IPS-18c (cell line): ENCODE measurements around the gene NPC1.

ENCODE experiments used
- H3K4me3 ChIP-seq: 2 replicates; pipeline ENCODE4 v1.7.0; 2013; ENCODE audit warnings: low read depth, mild to moderate bottlenecking, low read length, moderate library complexity; ENCODE audit not compliant: insufficient read depth
- H3K9me3 ChIP-seq: one replicate; pipeline ENCODE4 v1.6.1; 2013; ENCODE audit warnings: mild to moderate bottlenecking, low read length, moderate library complexity; ENCODE audit not compliant: control insufficient read depth, insufficient read depth

The NPC1 gene

DNA sequence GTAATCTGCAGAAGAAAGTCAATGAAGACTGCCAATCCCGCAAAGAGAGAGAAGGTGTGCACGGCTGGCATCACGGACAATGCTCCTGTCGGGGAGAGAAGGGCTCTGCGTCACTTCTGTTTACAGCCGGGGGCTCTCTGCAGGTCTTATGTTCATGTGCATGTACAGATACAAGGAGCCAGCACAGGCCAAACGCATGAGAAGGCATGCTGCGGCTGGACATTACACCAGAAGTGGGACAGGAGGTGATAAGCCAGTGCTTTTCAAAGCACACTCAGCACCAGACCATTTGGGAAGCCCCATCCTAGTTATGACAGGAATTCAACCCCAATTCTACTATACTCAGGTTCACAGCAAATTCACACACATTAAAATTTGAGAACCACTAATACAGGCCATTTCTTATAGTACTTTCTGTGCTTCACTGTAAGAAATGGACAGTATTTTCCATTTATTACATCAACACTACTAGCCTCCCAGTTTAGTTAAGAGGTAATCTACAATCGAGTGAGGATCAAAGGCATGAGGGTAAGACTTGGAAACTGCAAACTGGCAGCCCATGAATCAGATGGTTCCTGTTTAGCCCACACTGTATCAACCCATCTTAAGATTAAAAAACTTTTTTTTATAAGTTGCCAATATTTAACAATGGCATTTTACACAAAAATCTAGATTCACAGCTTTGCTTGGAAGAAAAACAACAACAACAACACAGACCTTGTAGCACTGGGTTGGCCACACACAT, 44.8 kb downstream of the NPC1 start:
- H3K9me3 ChIP-seq: no peaks in the 10 kb centered on the region
- H3K4me3 ChIP-seq: no peak overlapping the region

DNA sequence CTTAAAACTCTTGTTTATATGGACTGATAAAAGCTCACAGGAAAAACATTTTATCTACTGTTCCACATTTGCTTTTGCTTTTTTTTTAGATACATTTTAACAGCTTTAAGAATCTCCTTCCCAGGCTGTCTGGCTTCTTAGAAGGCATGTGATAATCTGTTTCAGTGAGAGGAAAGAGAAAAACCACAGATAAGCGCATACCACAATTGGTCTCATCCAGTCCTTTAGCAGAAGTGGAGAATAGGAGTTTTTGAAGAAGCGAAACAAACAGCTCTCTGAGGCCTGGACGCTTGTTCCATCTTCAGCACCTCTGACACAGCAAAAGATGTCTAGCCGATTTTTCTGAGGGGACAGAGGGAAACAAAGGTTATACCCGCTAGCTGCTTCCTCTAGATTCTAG, 45.4 kb downstream of the NPC1 start:
- H3K4me3 ChIP-seq: no peak overlapping the region
- no peaks in the 10 kb centered on the region for H3K9me3 ChIP-seq

DNA sequence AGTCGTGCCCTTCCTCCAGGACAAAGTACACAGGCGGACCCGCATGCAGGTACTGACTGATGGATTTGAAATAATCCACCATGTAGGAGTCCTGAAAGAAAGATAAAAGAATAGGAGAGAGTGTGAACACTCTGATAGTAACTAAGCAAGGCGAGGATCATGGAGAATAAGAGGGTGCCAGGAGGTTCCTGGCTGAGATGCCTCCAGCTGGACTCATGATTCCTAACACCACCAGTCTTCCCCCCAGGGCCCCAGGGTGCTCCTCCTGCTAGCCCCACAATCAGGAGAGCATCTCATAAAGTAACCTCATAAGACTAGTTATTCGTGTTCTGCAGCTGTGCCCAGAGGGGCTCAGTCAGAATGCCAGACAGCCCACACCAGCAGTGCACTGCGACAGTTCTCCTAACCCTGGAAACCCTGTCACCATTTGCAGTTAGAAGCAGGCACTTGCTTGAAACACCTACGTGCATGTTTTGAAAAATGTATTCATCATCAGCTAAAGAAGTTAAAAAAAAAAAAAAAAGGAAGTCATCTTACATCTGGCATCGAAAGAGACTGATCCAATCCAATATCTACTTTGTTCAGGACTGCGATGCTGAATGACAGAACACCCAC, 46.3 kb downstream of the NPC1 start:
- H3K4me3 ChIP-seq: no peak overlapping the region
- H3K9me3 ChIP-seq: no peaks in the 10 kb centered on the region

DNA sequence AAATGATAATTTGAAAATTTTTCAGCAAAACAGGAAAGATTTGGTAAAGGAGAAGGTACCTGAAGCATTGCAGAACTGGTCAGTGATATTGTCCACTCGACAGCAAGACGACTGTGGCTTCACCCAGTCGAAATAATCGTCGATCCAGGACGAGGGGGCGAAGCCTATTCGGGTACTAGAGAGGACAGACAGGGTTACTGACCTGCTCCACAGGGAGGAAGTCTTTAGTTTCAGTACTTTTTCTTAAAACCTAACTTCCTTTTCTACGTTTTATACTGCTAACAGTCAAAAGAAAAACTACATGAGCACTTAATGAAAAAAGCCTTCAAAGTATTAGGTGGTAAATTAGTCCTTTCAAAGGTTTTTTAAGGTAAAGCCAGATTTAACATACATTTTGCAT, 47.0 kb downstream of the NPC1 start:
- H3K4me3 ChIP-seq: no peak overlapping the region
- no peaks in the 10 kb centered on the region for H3K9me3 ChIP-seq

DNA sequence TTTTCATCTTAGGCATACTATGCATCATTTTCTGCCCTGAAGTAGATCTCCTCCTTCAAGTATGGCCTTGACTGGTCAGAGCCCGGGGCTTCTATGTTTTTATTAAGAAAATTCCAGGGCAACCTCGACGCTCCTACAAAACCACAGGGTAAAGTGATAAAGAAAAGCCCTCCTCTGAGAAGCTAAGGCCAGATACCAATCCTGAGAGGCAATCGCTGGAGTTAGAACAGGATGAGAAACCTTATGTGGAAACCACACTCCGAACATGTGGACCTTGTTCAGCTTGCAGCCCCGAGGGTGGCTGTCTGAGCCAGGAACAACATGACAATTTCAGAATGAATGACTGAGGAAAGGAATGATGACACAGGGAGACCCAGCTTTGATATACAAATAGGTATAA, 47.4 kb downstream of the NPC1 start:
- no peaks in the 10 kb centered on the region for H3K9me3 ChIP-seq
- H3K4me3 ChIP-seq: no peak overlapping the region

DNA sequence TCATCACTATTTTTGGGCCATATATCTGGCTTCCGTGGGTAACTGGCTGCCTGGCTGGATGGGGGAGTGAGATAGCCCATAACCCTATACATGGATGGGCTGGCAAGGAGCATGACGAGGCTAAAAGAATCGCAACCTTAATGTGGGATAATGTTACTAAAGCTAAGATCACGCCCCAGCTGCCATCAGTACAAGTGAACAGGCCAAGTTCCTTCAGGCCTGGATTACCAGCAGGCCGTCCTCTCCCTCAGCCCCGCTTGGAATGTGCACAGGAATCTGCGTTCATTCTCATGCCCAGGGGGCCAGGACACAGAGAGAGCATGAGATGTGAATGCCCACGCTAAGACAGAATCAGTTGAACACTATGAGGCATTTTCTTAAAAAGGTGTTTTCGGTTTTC, 48.3 kb downstream of the NPC1 start:
- H3K9me3 ChIP-seq: no peaks in the 10 kb centered on the region
- H3K4me3 ChIP-seq: no peak overlapping the region

DNA sequence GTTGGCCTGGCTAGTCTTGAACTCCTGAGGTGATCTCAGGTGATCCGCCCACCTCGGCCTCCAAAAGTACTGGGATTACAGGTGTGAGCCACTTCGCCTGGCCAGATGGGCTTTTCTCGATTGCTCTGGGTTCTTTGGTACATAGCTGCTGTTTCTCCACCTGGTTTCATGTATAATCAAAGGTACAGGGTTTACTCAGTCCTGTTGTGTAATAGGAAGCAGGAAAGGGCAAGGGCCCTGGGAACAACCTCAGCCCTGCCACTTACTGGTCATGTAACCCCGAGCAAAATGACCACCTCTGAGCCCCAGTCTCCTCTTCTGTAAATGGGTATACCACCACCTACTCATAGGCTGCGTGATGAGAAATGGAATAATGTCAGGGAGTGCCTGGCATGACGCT, 49.0 kb downstream of the NPC1 start:
- Histone ChIP-seq H3K4me3 (no peak overlapping the region), H3K9me3 (no peaks in the 10 kb centered on the region)

DNA sequence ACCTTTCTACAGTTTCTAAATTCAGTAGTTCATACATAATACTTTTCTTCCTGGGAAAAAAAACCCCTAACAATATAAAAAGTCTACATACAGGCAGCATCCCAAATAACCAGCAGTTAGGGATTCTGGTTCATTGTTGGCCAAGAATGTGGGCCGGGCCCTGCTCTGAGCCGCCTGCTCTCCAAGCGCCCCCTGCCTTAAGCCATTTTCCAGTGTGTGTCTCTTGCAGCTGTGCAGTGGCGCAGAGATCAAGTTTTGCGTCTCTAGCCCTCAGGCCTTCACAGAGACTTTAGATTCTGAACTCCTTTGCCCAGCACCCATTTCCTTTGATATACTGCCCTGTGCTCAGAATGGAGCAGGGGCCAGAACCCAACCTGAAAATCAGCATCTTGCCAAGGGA, 50.1 kb downstream of the NPC1 start:
- no peaks in the 10 kb centered on the region for H3K9me3 ChIP-seq
- H3K4me3 ChIP-seq: no peak overlapping the region

DNA sequence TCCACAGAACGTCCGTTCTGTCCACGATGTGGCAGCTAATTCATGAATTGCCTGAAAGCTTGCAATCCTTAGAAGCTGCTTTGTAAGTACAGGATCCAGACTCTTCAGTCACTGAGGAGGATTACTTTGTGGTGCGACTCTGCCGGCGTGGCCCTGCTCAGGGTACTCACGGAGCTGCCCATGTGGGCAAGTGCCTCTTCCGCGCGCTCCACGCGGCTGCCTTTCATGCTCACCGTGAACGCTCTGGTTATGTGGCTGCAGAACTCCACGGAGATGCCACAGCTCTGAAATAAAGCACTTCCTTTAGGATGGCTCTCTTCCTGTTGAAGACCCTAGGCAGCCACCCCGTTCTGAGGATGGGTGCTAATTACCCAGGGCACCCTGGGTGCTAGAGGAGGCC, 52.0 kb downstream of the NPC1 start:
- Histone ChIP-seq H3K4me3 (no peak overlapping the region), H3K9me3 (no peaks in the 10 kb centered on the region)

DNA sequence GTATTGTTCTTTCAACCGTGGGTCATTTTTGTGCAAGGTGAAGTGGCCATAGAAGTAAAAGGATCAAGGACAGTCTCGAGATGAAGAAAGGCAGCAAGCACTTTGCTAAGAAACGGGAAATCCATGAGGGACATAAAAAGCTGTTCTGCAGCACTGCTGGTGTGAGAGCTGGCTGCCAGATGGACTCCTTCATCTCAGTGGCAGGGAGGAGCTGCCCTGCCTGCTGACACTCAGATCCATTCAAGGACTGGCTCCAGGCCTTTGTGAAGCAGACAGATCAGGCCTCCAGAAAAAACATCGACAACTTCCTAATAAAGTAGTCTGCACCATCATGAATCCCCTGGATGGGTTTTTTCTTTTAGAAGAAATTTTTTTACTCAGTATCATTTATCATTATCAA, 53.5 kb downstream of the NPC1 start:
- H3K9me3 ChIP-seq: no peaks in the 10 kb centered on the region
- H3K4me3 ChIP-seq: no peak overlapping the region

DNA sequence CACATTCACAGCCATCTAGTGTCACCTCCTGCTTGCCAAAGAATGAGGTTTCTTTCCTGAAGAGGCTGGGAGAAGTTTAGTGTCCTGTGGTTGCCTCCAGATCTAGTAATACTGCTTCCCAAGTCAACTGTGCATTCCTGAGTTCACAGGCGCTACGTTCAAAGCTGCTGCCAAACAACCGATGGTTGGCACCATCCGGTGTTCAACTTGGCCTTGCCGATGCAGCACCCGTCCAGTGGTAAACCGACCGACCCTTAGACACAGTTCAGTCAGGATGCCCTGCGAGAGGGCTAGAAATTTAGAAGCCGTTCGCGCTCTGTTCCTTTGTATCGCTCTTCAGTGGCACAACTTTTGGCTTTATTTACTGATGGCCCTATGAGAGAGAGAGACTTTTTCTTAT, 54.4 kb downstream of the NPC1 start:
- Histone ChIP-seq H3K9me3 (no peaks in the 10 kb centered on the region), H3K4me3 (no peak overlapping the region)

DNA sequence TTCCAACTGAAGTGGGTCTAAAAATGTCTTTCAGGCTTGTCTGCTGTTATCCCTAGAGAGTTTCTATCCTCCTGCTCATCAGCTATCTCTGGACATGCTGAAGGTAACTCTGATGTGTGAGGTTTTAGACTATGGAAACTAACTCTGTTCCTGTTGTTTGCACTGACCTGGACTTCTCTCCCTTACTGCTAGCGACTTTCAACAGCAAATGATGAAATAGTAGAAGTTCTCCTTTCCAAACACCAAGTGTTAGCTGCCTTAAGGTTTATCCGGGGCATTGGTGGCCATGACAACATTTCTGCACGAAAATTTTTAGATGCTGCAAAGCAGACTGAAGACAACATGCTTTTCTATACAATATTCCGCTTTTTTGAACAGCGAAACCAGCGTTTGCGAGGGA, 56.1 kb downstream of the NPC1 start:
- Histone ChIP-seq H3K9me3 (no peaks in the 10 kb centered on the region), H3K4me3 (no peak overlapping the region)

DNA sequence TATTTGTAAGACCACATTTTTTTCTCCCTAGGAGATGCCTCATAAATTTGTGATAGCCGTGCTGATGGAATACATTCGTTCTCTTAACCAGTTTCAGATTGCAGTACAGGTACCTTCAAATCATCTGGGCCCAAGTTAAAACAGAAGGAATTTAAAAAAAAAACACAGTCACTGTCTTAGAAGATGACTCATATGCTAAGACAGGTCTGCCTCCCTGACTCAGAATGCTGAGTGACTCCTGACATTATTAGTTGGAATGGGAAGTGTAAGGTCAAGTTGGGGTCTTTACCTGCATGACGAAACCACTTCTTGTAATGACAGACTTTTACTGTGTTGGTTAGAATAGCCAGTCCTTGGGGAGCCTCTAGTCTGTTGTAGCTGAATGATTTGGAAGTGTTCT, 56.7 kb downstream of the NPC1 start:
- H3K9me3 ChIP-seq: no peaks in the 10 kb centered on the region
- no peak overlapping the region for H3K4me3 ChIP-seq

DNA sequence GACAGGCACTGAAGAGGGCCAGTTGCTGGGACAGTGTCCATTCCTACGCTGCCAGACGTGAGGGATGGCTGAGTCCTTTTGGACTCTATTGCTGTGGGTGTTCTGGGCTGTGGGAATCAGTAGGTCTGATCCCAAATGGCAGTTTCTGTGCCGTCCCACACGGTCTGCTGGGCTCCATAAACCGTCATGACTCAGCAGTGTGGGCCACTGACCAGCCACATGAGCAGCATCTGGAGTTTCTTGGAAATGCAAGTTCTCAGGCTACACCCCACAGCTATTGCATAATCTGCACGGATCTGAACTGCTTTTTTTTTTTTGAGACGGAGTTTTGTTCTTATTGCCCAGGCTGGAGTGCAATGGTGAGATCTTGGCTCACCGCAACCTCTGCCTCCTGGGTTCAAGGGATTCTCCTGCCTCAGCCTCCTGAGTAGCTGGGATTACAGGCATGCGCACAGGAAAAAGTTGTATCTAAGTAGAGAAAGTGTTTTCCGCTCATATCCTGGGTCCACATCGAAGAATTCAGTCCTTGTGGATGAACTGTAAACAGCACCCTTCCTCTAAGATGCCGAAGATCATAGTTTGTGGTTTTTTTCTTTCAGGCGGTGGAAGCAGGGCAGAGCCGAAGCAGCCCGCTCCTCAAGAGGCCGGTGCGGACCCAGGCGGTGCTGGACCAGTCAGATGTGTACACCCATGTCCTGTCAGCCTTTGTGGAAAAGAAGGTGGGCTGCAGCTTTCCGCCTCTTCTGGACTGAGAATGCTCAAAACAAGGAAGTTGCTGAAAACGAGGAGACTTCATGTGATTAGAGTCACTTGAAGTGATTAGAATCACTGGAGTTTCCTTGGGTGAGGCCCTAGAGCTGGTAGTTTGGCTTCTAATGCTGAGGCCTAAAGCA, 57.5 kb downstream of the NPC1 start:
- H3K9me3 ChIP-seq: no peaks in the 10 kb centered on the region

DNA sequence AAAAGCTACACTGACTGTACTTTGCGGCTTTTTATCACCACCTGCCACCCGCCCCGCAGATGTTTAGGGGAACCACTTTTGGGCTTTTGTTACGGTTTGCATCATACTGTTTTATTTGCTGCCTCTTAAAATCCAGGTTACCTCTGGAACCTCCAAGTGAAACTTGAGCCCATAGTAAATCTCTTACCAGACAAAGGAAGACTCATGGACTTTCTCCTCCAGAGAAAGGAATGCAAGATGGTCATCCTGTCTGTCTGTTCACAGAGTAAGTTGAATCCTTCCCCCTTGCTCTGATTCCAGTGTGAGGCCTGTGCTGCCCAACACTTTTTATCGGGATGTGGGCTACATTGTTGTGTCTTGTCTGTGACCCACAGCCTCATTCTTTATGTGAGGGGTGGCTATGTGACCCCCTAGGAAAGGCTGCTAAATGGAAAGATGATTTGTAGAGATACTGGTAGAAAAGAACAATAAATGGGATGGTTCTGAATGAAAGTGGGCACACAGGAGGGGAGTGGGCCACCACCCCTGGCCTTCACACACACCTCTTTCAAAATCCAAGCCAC, 59.7 kb downstream of the NPC1 start:
- no peaks in the 10 kb centered on the region for H3K9me3 ChIP-seq
- H3K4me3 ChIP-seq: no peak overlapping the region

More for the DNA sequence above, 57.5 kb downstream of the NPC1 start:
- no peak overlapping the region for H3K4me3 ChIP-seq

DNA sequence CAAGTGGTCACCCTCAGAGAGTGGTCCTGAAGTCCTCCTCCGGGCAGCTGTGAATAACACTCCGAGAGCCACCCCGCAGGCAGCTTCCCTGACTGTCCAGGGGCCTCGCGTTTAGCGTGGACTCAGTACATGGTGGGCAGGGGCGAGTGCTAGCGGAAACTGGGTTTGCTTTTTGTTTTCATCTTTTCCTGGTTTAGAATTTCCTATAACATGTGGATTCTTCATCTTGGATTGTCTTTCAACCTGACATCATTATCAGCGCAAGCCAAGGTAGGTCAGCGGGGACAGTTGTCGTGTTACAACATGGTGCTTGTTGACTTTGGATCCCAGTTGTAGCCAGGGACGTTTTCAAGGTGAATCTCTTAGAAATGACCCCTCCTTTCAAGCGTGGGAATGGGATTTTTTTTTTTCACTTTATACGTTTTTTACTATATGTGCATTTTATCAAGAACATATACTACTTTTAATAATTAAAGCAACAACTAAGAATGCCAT, 62.0 kb downstream of the NPC1 start:
- Histone ChIP-seq H3K4me3 (no peak overlapping the region), H3K9me3 (no peaks in the 10 kb centered on the region)

DNA sequence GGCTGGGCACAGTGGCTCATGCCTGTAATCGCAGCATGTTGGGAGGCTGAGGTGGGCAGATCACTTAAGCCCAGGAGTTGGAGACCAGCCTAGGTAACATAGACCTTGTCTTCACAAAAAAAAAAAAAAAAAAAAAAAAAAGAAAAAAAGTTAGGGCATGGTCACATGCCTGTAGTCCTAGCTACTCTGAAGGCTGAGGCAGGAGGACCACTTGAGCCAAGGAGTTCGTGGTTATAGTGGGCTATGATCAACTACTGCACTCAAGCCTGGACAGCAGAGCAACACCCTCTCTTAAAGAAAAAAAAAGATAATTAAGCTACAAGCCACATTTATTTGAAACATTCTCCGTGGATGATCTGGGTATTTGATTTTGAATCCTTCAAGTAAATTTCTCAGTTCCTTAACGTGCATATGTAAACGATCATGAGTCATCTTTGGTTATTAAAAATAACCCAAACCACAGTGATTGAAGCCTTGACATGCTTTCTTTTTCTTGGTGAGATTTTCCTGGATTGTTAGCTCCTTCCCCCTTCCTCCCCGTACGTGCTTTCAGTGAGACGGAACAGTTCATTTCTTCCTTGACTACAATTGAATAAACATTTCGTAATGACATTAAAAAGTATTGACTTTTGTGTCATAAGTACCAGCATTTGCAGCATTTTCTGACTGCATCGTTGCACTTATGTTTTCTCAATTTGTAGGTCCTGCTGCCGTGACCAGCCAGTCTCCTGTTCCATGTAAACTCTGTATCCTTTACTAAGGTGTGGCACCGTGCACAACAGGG, 62.7 kb downstream of the NPC1 start:
- Histone ChIP-seq H3K9me3 (no peaks in the 10 kb centered on the region), H3K4me3 (no peak overlapping the region)
